ENCODE results near the gene AKT3. TPM values are rescaled to one million over a fixed set of nuclear protein-coding genes. Genes with fewer than 3 reads are reported as not detected.

AKT3 gene
- polyA plus RNA-seq, 1 donor (not counting 4 experiments of a cell fraction or from before 2014, with no cell fraction given) = 2.9 TPM

GRCh38 chr1:243553090-243553489 lies 297.0 kb downstream of the AKT3 start:
- FAIRE-seq = no peak
- no peak for DNase-seq (ENCODE audit: low read depth, low spot score)

GRCh38 chr1:243550276-243550675 lies 299.8 kb downstream of the AKT3 start:
- no peaks in the 10 kb centered on the region for H4K20me1 ChIP-seq (ENCODE audit: control insufficient read depth, extremely low read depth, insufficient read depth, low read length)
- no peak for FAIRE-seq
- peaks cover 20% of the 10 kb centered on the region for H3K4me1 ChIP-seq (ENCODE audit: control insufficient read depth, extremely low read depth, insufficient read depth, low read length)
- no peaks in the 10 kb centered on the region for H3K36me3 ChIP-seq (ENCODE audit: control insufficient read depth in 2 of 2, extremely low read depth in 1 of 2, insufficient read depth in 2 of 2, low read length in 2 of 2)
- DNase-seq (ENCODE audit: low read depth, low spot score) = no peak
- H3K27me3 ChIP-seq (ENCODE audit: control insufficient read depth, extremely low read depth, insufficient read depth, low read length) = no peaks in the 10 kb centered on the region
- H3K9me1 ChIP-seq (ENCODE audit: control insufficient read depth, extremely low read depth, insufficient read depth, low read length) = no peaks in the 10 kb centered on the region
- no peaks in the 10 kb centered on the region for H3K9me3 ChIP-seq (ENCODE audit: control insufficient read depth, low read depth, low read length)
- H2AFZ ChIP-seq (ENCODE audit: control insufficient read depth, low read length) = no peak overlapping the region
- H3K4me2 ChIP-seq (ENCODE audit: control insufficient read depth, extremely low read depth, insufficient read depth, low read depth, low read length) = no peak overlapping the region
- no peaks in the 10 kb centered on the region for H3K79me2 ChIP-seq (ENCODE audit: control insufficient read depth, insufficient read depth, low read length)
- no peak overlapping the region for H3K9ac ChIP-seq (ENCODE audit: control insufficient read depth, extremely low read depth, insufficient read depth, low read length)
- H3K4me3 ChIP-seq (ENCODE audit: control insufficient read depth in 2 of 3, extremely low read depth in 1 of 3, insufficient read depth in 2 of 3, low read depth in 1 of 3, low read length in 3 of 3) = no peak overlapping the region
- no peak overlapping the region for H3K27ac ChIP-seq (ENCODE audit: control insufficient read depth, insufficient read depth, low read length)
- dilution Hi-C loops (cut with MboI; ENCODE audit: extremely low pct_ligation_motif_present, low sequenced_read_pairs) = no loop called here
- TF ChIP-seq CTCF (optimal IDR thresholded peaks at IDR 0.05 in 1 of 3, IDR thresholded peaks at IDR 0.05 in 1 of 3, conservative IDR thresholded peaks at IDR 0.05 in 1 of 3; ENCODE audit: extremely low read depth in 1 of 3, insufficient read depth in 2 of 3, low read length in 3 of 3) (no peak), EZH2 (IDR thresholded peaks at IDR 0.05; ENCODE audit: low read length) (no peak)

More at GRCh38 chr1:243553090-243553489, 297.0 kb downstream of the AKT3 start:
- Histone ChIP-seq H3K4me1 (ENCODE audit: control insufficient read depth, extremely low read depth, insufficient read depth, low read length) (peaks cover 20% of the 10 kb centered on the region), H3K79me2 (ENCODE audit: control insufficient read depth, insufficient read depth, low read length) (no peaks in the 10 kb centered on the region), H3K27me3 (ENCODE audit: control insufficient read depth, extremely low read depth, insufficient read depth, low read length) (no peaks in the 10 kb centered on the region), H3K9me3 (ENCODE audit: control insufficient read depth, low read depth, low read length) (no peaks in the 10 kb centered on the region), H3K9me1 (ENCODE audit: control insufficient read depth, extremely low read depth, insufficient read depth, low read length) (no peaks in the 10 kb centered on the region), H3K36me3 (ENCODE audit: control insufficient read depth in 2 of 2, extremely low read depth in 1 of 2, insufficient read depth in 2 of 2, low read length in 2 of 2) (no peaks in the 10 kb centered on the region), H3K4me2 (ENCODE audit: control insufficient read depth, extremely low read depth, insufficient read depth, low read depth, low read length) (no peak overlapping the region), H3K9ac (ENCODE audit: control insufficient read depth, extremely low read depth, insufficient read depth, low read length) (no peak overlapping the region), H4K20me1 (ENCODE audit: control insufficient read depth, extremely low read depth, insufficient read depth, low read length) (no peaks in the 10 kb centered on the region), H2AFZ (ENCODE audit: control insufficient read depth, low read length) (no peak overlapping the region), H3K4me3 (ENCODE audit: control insufficient read depth in 2 of 3, extremely low read depth in 1 of 3, insufficient read depth in 2 of 3, low read depth in 1 of 3, low read length in 3 of 3) (no peak overlapping the region), H3K27ac (ENCODE audit: control insufficient read depth, insufficient read depth, low read length) (no peak overlapping the region)
- TF ChIP-seq CTCF (optimal IDR thresholded peaks at IDR 0.05 in 1 of 3, IDR thresholded peaks at IDR 0.05 in 1 of 3, conservative IDR thresholded peaks at IDR 0.05 in 1 of 3; ENCODE audit: extremely low read depth in 1 of 3, insufficient read depth in 2 of 3, low read length in 3 of 3) = no peak
- TF ChIP-seq EZH2 (IDR thresholded peaks at IDR 0.05; ENCODE audit: low read length) = no peak
- dilution Hi-C loops (cut with MboI; ENCODE audit: extremely low pct_ligation_motif_present, low sequenced_read_pairs) = no loop called here
